Measurements from ENCODE around the gene FAM114A2. TPM values are rescaled to one million over a fixed set of nuclear protein-coding genes. Genes with fewer than 3 reads are reported as not detected.
A peak's percentile ranks its signal among the peaks of the same experiment; 100 is the strongest.

The FAM114A2 gene
- total RNA-seq, 2 experiments from 2014 or later = 19.1 to 22.7 TPM

GRCh38 chr5:153972240-153972639, 66.5 kb downstream of the FAM114A2 start:
- DNase-seq = no peak
- peaks cover 7% of the 10 kb centered on the region for H3K27me3 Mint-ChIP-seq
- ChIA-PET CTCF (no interaction called here), POLR2A (no interaction called here)
- H3K4me3 Mint-ChIP-seq = no peak overlapping the region
- peaks cover 3% of the 10 kb centered on the region for H3K4me1 Mint-ChIP-seq
- no peak overlapping the region for H3K27ac Mint-ChIP-seq
- H3K36me3 Mint-ChIP-seq (ENCODE audit: low read depth) = no peaks in the 10 kb centered on the region
- H3K9me3 Mint-ChIP-seq = no peaks in the 10 kb centered on the region

DNA sequence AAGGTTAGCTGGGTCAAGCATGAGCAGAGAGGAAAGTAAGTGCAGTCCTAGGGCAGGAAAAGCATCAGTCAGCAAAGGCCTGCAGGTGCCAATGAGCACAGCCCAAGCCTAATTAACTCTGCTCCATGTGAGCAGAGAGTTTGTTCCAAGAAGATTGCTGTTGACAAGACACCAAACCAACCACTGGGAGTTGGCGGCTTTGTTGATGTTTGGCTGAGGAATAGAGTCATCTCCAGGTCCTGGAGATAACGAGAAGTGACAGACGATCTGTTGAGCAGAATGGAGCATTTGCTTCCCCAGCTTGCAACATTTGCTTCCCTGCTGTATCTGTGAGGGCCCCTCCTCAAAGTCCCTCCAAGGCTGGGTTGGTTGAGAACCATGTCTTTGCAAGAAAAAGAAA, 68.2 kb downstream of the FAM114A2 start:
- no peaks in the 10 kb centered on the region for H3K9me3 Mint-ChIP-seq
- CTCF ChIA-PET = no interaction called here
- H3K27me3 Mint-ChIP-seq = peaks cover 9% of the 10 kb centered on the region
- H3K36me3 Mint-ChIP-seq (ENCODE audit: low read depth) = no peaks in the 10 kb centered on the region
- H3K4me3 Mint-ChIP-seq = no peak overlapping the region
- no peak for DNase-seq
- H3K4me1 Mint-ChIP-seq = peaks cover 3% of the 10 kb centered on the region
- POLR2A ChIA-PET = no interaction called here
- H3K27ac Mint-ChIP-seq = no peak overlapping the region

- no peaks in the 10 kb centered on the region for H3K9me3 Mint-ChIP-seq
- H3K4me1 Mint-ChIP-seq = peaks cover 3% of the 10 kb centered on the region
- no peak overlapping the region for H3K27ac Mint-ChIP-seq
- no peak for DNase-seq
- ChIA-PET CTCF (no interaction called here), POLR2A (no interaction called here)
- no peak overlapping the region for H3K4me3 Mint-ChIP-seq
- peaks cover 9% of the 10 kb centered on the region for H3K27me3 Mint-ChIP-seq
- H3K36me3 Mint-ChIP-seq (ENCODE audit: low read depth) = no peaks in the 10 kb centered on the region
Observed at GRCh38 chr5:153969563-153969895, 69.2 kb downstream of the FAM114A2 start.

DNA sequence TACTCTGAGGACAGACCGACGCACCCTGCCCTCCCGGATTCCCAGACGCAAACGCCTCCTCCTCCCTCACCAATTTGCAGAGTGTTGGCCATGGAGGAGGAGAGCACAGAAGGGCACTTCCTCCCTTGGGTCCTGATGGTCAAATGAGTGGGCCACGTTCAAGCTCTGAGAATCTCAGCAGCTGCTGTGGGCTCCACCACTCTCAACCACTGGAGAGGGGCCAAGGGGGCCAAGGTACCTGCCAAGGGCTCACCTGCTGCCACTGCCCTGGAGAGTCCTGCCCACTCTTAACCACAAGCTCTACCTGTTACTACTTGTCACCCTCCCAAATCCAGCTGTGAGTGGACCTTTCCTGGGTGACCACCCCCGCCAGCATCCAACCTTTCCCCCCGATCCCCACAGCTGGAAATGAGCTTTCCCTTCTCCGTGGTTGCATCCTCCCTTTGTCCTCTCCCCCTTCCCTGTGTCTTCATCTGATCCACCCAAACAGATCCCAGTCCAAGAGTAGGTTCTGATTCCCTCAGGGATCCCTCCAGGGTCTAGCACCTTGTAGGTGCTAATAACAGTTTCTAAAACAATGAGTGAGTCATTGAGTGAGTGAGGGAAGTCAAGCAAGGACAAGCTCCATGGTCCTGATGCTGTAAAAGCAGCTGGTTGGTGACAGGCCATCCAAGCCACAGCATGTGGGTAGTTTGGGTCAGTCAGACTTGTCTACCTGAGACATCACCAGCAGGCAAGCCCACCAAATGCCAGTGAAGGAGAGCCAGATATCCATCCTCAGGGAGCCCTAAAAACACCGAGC, 69.7 kb downstream of the FAM114A2 start:
- no peak for DNase-seq
- no peak overlapping the region for H3K27ac Mint-ChIP-seq
- peaks cover 9% of the 10 kb centered on the region for H3K27me3 Mint-ChIP-seq
- H3K36me3 Mint-ChIP-seq (ENCODE audit: low read depth) = no peaks in the 10 kb centered on the region
- ChIA-PET POLR2A (no interaction called here), CTCF (interaction anchor here (0.5 kb wide), 1 partner anchor 562 kb away, joined by 3 read pairs; no protein-coding TSS in a partner anchor)
- H3K4me3 Mint-ChIP-seq = no peak overlapping the region
- no peaks in the 10 kb centered on the region for H3K9me3 Mint-ChIP-seq
- peaks cover 3% of the 10 kb centered on the region for H3K4me1 Mint-ChIP-seq

GRCh38 chr5:153964880-153965645, 73.6 kb downstream of the FAM114A2 start:
- peaks cover 6% of the 10 kb centered on the region for H3K4me1 Mint-ChIP-seq
- ChIA-PET CTCF (interaction anchor here (0.7 to 1.9 kb wide), 8 partner anchors 8 to 1432 kb away, joined by 3 to 6 read pairs (median 4); no protein-coding TSS in a partner anchor), POLR2A (no interaction called here)
- no peak overlapping the region for H3K27ac Mint-ChIP-seq
- no peaks in the 10 kb centered on the region for H3K36me3 Mint-ChIP-seq (ENCODE audit: low read depth)
- H3K9me3 Mint-ChIP-seq = no peaks in the 10 kb centered on the region
- DNase-seq = peak; percentile 59
- H3K27me3 Mint-ChIP-seq = peaks cover 6% of the 10 kb centered on the region
- H3K4me3 Mint-ChIP-seq = no peak overlapping the region

DNA sequence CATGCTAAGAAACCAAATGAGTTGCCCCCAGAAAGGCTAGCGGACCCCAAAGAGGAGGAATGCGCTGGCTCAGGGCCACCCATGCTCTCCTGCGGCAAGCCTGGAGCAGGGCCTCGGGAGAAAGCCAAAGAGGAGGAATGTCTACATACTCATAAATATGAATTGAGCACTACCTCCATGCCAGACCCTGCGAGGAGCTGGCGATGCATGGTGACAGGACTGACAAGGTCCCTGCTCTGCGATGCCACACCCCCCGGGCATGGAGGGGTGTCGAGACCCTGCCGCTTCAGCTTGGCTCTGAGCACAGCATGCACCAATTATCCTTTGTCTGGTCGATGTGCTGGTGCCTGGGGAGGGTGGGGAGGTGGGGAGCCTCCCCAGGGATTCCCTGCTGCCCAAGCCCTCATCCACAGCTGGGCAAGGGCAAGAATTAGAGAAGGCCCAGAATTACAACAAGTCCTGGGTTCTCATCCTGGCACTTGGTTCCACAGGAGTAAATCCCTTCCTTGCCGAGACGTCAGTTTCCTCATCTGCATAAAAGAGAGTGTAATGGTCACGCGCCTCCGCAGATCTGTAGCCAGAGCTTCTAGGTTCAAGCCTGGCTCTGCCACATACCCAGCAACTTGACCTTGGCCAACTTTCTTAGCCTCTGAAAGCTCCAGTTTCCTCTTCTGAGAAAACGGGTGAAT, 74.4 kb downstream of the FAM114A2 start:
- Mint-ChIP-seq H3K27ac (no peak overlapping the region), H3K4me3 (no peak overlapping the region), H3K9me3 (no peaks in the 10 kb centered on the region), H3K36me3 (ENCODE audit: low read depth) (no peaks in the 10 kb centered on the region), H3K27me3 (peaks cover 6% of the 10 kb centered on the region), H3K4me1 (peaks cover 6% of the 10 kb centered on the region)
- DNase-seq = no peak
- CTCF ChIA-PET = interaction anchor here (0.7 to 1.9 kb wide), 8 partner anchors 8 to 1431 kb away, joined by 3 to 6 read pairs (median 4); no protein-coding TSS in a partner anchor
- POLR2A ChIA-PET = no interaction called here

- Mint-ChIP-seq H3K4me3 (no peak overlapping the region), H3K9me3 (no peaks in the 10 kb centered on the region), H3K27me3 (peaks cover 7% of the 10 kb centered on the region), H3K4me1 (peaks cover 6% of the 10 kb centered on the region), H3K36me3 (ENCODE audit: low read depth) (no peaks in the 10 kb centered on the region), H3K27ac (no peak overlapping the region)
- no peak for DNase-seq
- ChIA-PET POLR2A (no interaction called here), CTCF (interaction anchor here (1.1 kb wide), 1 partner anchor 17 kb away, joined by 3 read pairs; no protein-coding TSS in a partner anchor)
Observed at GRCh38 chr5:153960269-153961215, 78.2 kb downstream of the FAM114A2 start.

GRCh38 chr5:153959134-153959957, 79.4 kb downstream of the FAM114A2 start:
- ChIA-PET POLR2A (no interaction called here), CTCF (interaction anchor here (1.1 kb wide), 1 partner anchor 18 kb away, joined by 3 read pairs; no protein-coding TSS in a partner anchor)
- no peak for DNase-seq
- Mint-ChIP-seq H3K4me1 (peaks cover 6% of the 10 kb centered on the region), H3K27me3 (peaks cover 7% of the 10 kb centered on the region), H3K4me3 (no peak overlapping the region), H3K27ac (no peak overlapping the region), H3K9me3 (no peaks in the 10 kb centered on the region), H3K36me3 (ENCODE audit: low read depth) (no peaks in the 10 kb centered on the region)

DNA sequence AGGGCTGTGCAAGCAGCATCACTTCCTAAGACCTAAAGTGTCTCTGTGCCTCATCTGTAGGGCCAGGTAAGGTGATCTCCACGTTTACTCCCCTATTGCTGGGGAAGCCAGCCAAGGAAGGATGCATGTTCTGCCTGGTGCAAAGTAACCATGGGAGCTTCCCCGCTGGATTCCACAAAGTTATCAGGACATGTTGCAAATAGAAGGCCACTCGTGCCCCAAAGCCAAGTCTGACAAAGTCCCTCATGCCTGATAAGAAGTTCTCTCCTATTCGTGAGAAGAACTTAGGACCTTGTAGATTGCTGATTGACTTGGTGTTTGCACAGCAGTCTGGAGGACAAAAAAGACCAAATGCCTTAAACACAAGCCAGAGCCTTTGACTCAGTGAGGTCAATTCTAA, 81.5 kb downstream of the FAM114A2 start:
- ChIA-PET POLR2A (no interaction called here), CTCF (interaction anchor here (1.8 kb wide), 1 partner anchor 8 kb away, joined by 5 read pairs; no protein-coding TSS in a partner anchor)
- DNase-seq = no peak

GRCh38 chr5:153953411-153953810, 85.3 kb downstream of the FAM114A2 start:
- no peak for DNase-seq
- no peaks in the 10 kb centered on the region for H3K9me3 Mint-ChIP-seq
- H3K27me3 Mint-ChIP-seq = peaks cover 7% of the 10 kb centered on the region
- H3K4me3 Mint-ChIP-seq = no peak overlapping the region
- ChIA-PET CTCF (interaction anchor here (0.6 to 1.2 kb wide), 2 partner anchors 133 to 992 kb away, joined by 3 to 4 read pairs; no protein-coding TSS in a partner anchor), POLR2A (no interaction called here)
- H3K27ac Mint-ChIP-seq = no peak overlapping the region
- H3K4me1 Mint-ChIP-seq = no peaks in the 10 kb centered on the region
- no peaks in the 10 kb centered on the region for H3K36me3 Mint-ChIP-seq (ENCODE audit: low read depth)

More for the DNA sequence above, 81.5 kb downstream of the FAM114A2 start:
- H3K4me1 Mint-ChIP-seq = peaks cover 6% of the 10 kb centered on the region
- no peaks in the 10 kb centered on the region for H3K9me3 Mint-ChIP-seq
- peaks cover 7% of the 10 kb centered on the region for H3K27me3 Mint-ChIP-seq
- no peaks in the 10 kb centered on the region for H3K36me3 Mint-ChIP-seq (ENCODE audit: low read depth)
- no peak overlapping the region for H3K4me3 Mint-ChIP-seq
- H3K27ac Mint-ChIP-seq = no peak overlapping the region

GRCh38 chr5:153952893-153953292, 85.8 kb downstream of the FAM114A2 start:
- no peak for DNase-seq
- POLR2A ChIA-PET = no interaction called here
- Mint-ChIP-seq H3K9me3 (no peaks in the 10 kb centered on the region), H3K36me3 (ENCODE audit: low read depth) (no peaks in the 10 kb centered on the region), H3K4me3 (no peak overlapping the region), H3K27me3 (peaks cover 7% of the 10 kb centered on the region), H3K27ac (no peak overlapping the region), H3K4me1 (no peaks in the 10 kb centered on the region)
- CTCF ChIA-PET = interaction anchor here (1.2 kb wide), 1 partner anchor 992 kb away, joined by 4 read pairs; no protein-coding TSS in a partner anchor
